Heart left ventricle (tissue), 16 donors: ENCODE data around the gene NAPG. TPM values are rescaled to one million over a fixed set of nuclear protein-coding genes. Genes with fewer than 3 reads are reported as not detected.
"Not testable (repeated sequence)": the region's sequence is repeated elsewhere in the genome, so short reads cannot be mapped to it uniquely, and the experiment has no call there.

Source experiments
- ATAC-seq, 4 donors: fragments of 200-7000 bp; cut with Tn5 transposase; one replicate each; pipeline ENCODE4 v1.9.1; 2020 to 2022; ENCODE audit warnings: moderate library complexity in 4 of 4, mild to moderate bottlenecking in 3 of 4, moderate number of reproducible peaks in 1 of 4
- DNase-seq, 5 donors: peaks; one replicate each; pipeline ENCODE4 v3.0.0-alpha.2; 2020
- H3K27ac ChIP-seq, 12 donors: fragments of 200-600 bp; sonication (generic) in 4 of 12; one replicate each; pipeline versions ENCODE4 v1.5.0 to v1.8.0; 2016 to 2022; ENCODE audit warnings: mild to moderate bottlenecking in 2 of 12
- H3K27me3 ChIP-seq, 9 donors: fragments of 200-600 bp; sonication (generic) in 2 of 9; one replicate each; pipeline versions ENCODE4 v1.5.1 to v1.8.0; 2016 to 2022; ENCODE audit warnings: mild to moderate bottlenecking in 3 of 9
- H3K36me3 ChIP-seq, 9 donors: fragments of 200-600 bp; sonication (generic) in 2 of 9; one replicate each; pipeline versions ENCODE4 v1.5.0 to v1.8.0; 2018 to 2022; ENCODE audit warnings: mild to moderate bottlenecking in 2 of 9
- H3K4me1 ChIP-seq, 12 donors: fragments of 200-600 bp; sonication (generic) in 4 of 12; one replicate each; pipeline versions ENCODE4 v1.5.0 to v1.8.0; 2016 to 2022; ENCODE audit warnings: mild to moderate bottlenecking in 3 of 12
- H3K4me3 ChIP-seq, 12 donors: fragments of 200-600 bp; sonication (generic) in 4 of 12; one replicate each; pipeline versions ENCODE4 v1.5.0 to v1.8.0; 2017 to 2022; ENCODE audit warnings: mild to moderate bottlenecking in 9 of 12, moderate library complexity in 4 of 12
- H3K9me3 ChIP-seq, 12 donors: fragments of 200-600 bp; sonication (generic) in 4 of 12; one replicate each; pipeline versions ENCODE4 v1.5.0 to v1.8.0; 2016 to 2022; ENCODE audit warnings: mild to moderate bottlenecking in 1 of 12
- POLR2A ChIP-seq, 2 donors: fragments of 450-650 bp; IDR thresholded peaks; one replicate each; pipeline ENCODE4 v1.6.1; 2017; ENCODE audit warnings: antibody characterized with exemption in 2 of 2, mild to moderate bottlenecking in 2 of 2, moderate library complexity in 2 of 2
- WGBS, 4 donors: extraction: QIAGEN DNeasy Blood & Tissue Kit in 2 of 4; methylation state at CpG; one replicate each; pipeline versions ENCODE4 v1.1.5 to v1.1.7; 2013 to 2018; 5-methylcytosine and 5-hydroxymethylcytosine counted together
- intact Hi-C, 10 donors: fragments of 100-400 bp; cut with DNase I; formaldehyde crosslinking; loops; one replicate each; pipeline versions ENCODE4 v1.11.1 to v1.14.2; 2022
- polyA plus RNA-seq, 2 donors: library from polyadenylated mRNA; stranded (reverse); fragments of 200-250 nt; gene quantifications; one replicate each; pipeline ENCODE4 v1.2.3, GENCODE V29; 2013
- total RNA-seq, 9 donors: library from RNA; depleted of rRNA in 2 of 9; stranded (reverse); fragments of >200 nt in 2 of 9; fragmentation: NEBNext Ultra II Directional in 3 of 9; extraction: Animal tissue kit (Norgen Biotek cat#: 25700) in 3 of 9; gene quantifications; one replicate each; pipeline versions ENCODE4 v1.1.0 to v1.2.4, GENCODE V29; 2016 to 2023
- TF ChIP-seq, protein P1 (sequence below), 12 donors: fragments of 200-600 bp; sonication (generic) in 4 of 12; IDR thresholded peaks; one replicate each; pipeline versions ENCODE4 v1.5.0 to v1.8.0; 2018 to 2022; ENCODE audit warnings: antibody characterized with exemption in 12 of 12, mild to moderate bottlenecking in 5 of 12
- donor health status: ischemic (EF 13 %, LVEDD 7.1; RV severe dilation, severe dysfunction).
- donor health status: healthy with polysubstance abuse.
- donor health status: DM: no; HTN: yes; CAD: no.
- donor health status: DM: no; HTN: no; CAD: no.
- donor health status: ischemic (EF 25% LVEDD 6.9; RV normal size, moderate dysfunction).
- donor health status: ischemic (EF 25% LVEDD 5.7; RV mildly dilated, moderate dysfunction).
- donor health status: healthy.
- donor health status: DM: yes; HTN: yes; CAD: no.
- donor health status: ischemic (EF 35%, LVEDD 5.7; RV mildly dilated, moderate dysfunction).
- donor health status: nonischemic (EF 11% LVEDD 7.7; RV severe dilation, severe dysfunction).
- donor health status: DM: yes; HTN: yes; CAD: no.
- donor health status: PGD.
- donor health status: ischemic (EF 29% LVEDD 5.4; RV normal size, mild dysfunction).
- donor health status: nonischemic (EF 23%, LVEDD 6.1; RV moderate dilation, normal function).

The NAPG gene
- total and polyA plus RNA-seq, 11 donors: 12.7 to 46.3 (median 34.5) TPM

GRCh38 chr18:10552226-10552625 is 26.4 kb downstream of the NAPG start:
- peaks cover 0 to under 1% (median 0%) of the 10 kb centered on the region in 12 donors for H3K4me1 ChIP-seq
- H3K4me3 ChIP-seq: no peak overlapping the region
- H3K36me3 ChIP-seq: peaks cover 3 to 100% (median 99%) of the 10 kb centered on the region in 9 donors
- no peaks in the 10 kb centered on the region for H3K9me3 ChIP-seq
- no peak overlapping the region for H3K27ac ChIP-seq
- ATAC-seq: no peak
- no peaks in the 10 kb centered on the region for H3K27me3 ChIP-seq
- 91 to 97% (median 94%) methylated on average over 3 of the region's 3 CpGs for WGBS, 4 donors
- intact Hi-C loops: no loop called here
- TF ChIP-seq, protein P1, sequence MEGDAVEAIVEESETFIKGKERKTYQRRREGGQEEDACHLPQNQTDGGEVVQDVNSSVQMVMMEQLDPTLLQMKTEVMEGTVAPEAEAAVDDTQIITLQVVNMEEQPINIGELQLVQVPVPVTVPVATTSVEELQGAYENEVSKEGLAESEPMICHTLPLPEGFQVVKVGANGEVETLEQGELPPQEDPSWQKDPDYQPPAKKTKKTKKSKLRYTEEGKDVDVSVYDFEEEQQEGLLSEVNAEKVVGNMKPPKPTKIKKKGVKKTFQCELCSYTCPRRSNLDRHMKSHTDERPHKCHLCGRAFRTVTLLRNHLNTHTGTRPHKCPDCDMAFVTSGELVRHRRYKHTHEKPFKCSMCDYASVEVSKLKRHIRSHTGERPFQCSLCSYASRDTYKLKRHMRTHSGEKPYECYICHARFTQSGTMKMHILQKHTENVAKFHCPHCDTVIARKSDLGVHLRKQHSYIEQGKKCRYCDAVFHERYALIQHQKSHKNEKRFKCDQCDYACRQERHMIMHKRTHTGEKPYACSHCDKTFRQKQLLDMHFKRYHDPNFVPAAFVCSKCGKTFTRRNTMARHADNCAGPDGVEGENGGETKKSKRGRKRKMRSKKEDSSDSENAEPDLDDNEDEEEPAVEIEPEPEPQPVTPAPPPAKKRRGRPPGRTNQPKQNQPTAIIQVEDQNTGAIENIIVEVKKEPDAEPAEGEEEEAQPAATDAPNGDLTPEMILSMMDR (IDR thresholded peaks at IDR 0.05): no peak
- TF ChIP-seq POLR2A (IDR thresholded peaks at IDR 0.05): no peak
- DNase-seq: no peak

DNA sequence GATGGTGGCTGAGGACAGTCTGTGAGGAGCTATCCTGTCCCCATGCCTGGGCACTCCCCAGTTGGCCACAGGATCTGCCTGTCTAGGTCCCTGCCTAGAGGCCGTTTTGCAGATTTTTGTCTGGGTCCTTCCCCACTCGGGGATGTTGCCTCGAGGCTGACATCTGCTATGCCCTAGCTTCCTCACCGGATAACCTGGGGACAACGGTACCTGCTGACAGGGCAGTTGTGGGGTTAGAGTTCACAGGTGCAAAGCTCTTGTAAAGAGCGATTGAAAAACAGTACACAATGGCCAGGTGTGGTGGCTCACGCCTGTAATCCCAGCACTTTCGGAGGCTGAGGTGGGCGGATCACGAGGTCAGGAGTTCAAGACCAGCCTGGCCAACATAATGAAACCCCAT is 30.4 kb downstream of the NAPG start:
- H3K4me3 ChIP-seq, intact Hi-C loops, H3K27ac ChIP-seq, H3K9me3 ChIP-seq, H3K27me3 ChIP-seq, DNase-seq, ATAC-seq: not testable (repeated sequence)
- peaks cover 0 to 13% (median 7%) of the 10 kb centered on the region in 12 donors for H3K4me1 ChIP-seq
- H3K36me3 ChIP-seq: peaks cover under 1 to 68% (median 65%) of the 10 kb centered on the region in 9 donors
- 91 to 98% (median 95%) methylated on average over 10 of the region's 10 CpGs for WGBS, 4 donors

- no peak for ATAC-seq
- peaks cover 0 to 13% (median 7%) of the 10 kb centered on the region in 12 donors for H3K4me1 ChIP-seq
- 96 to 97% (median 97%) methylated on average over 6 of the region's 6 CpGs for WGBS, 4 donors
- intact Hi-C loops: no loop called here
- H3K9me3 ChIP-seq: no peaks in the 10 kb centered on the region
- peaks cover 0 to 59% (median 56%) of the 10 kb centered on the region in 9 donors for H3K36me3 ChIP-seq
- H3K27me3 ChIP-seq: no peaks in the 10 kb centered on the region
- no peak for DNase-seq
- no peak overlapping the region for H3K4me3 ChIP-seq
- no peak overlapping the region for H3K27ac ChIP-seq
- TF ChIP-seq, protein P1 (IDR thresholded peaks at IDR 0.05): no peak
- TF ChIP-seq POLR2A (IDR thresholded peaks at IDR 0.05): no peak
Observed at GRCh38 chr18:10557085-10557677, 31.4 kb downstream of the NAPG start.

GRCh38 chr18:10558243-10558966 is 32.6 kb downstream of the NAPG start:
- DNase-seq: no peak
- H3K36me3 ChIP-seq: peaks cover 0 to 47% (median 44%) of the 10 kb centered on the region in 9 donors
- ATAC-seq: no peak
- no peak for TF ChIP-seq POLR2A (IDR thresholded peaks at IDR 0.05)
- TF ChIP-seq, protein P1 (IDR thresholded peaks at IDR 0.05): no peak
- WGBS, 4 donors: 85 to 97% (median 90%) methylated on average over 6 of the region's 6 CpGs
- no peak overlapping the region for H3K4me3 ChIP-seq
- H3K27me3 ChIP-seq: no peaks in the 10 kb centered on the region
- no peak overlapping the region for H3K27ac ChIP-seq
- peaks cover 0 to 14% (median 7%) of the 10 kb centered on the region in 12 donors for H3K4me1 ChIP-seq
- H3K9me3 ChIP-seq: no peaks in the 10 kb centered on the region
- intact Hi-C loops: no loop called here
